Transverse colon (tissue), 4 donors: ENCODE measurements around the gene OXSR1. TPM values are rescaled to one million over a fixed set of nuclear protein-coding genes. Genes with fewer than 3 reads are reported as not detected.

Experiments
- DNase-seq: peaks from one replicate; pipeline ENCODE4 v3.0.0-alpha.2; 2019
- H3K27ac ChIP-seq, 4 donors: fragments of 200-600 bp; sonication (generic); 2 replicates each; pipeline ENCODE4 v1.5.1; 2016 to 2018; ENCODE audit warnings: inconsistent platforms in 4 of 4
- H3K27me3 ChIP-seq: fragments of 200-600 bp; sonication (generic); 2 replicates; pipeline ENCODE4 v1.5.1; 2017; ENCODE audit warnings: inconsistent platforms
- H3K36me3 ChIP-seq, 4 donors: fragments of 200-600 bp; sonication (generic); 2 replicates each; pipeline ENCODE4 v1.5.1; 2017 to 2019; ENCODE audit warnings: inconsistent platforms in 4 of 4
- H3K4me1 ChIP-seq, 4 donors: fragments of 200-600 bp; sonication (generic); 2 replicates each; pipeline ENCODE4 v1.5.1; 2017 to 2020; ENCODE audit warnings: inconsistent platforms in 4 of 4
- H3K4me3 ChIP-seq, 4 donors: fragments of 200-600 bp; sonication (generic); 1 replicate in 1 of 4; 2 replicates in 3 of 4; pipeline versions ENCODE4 v1.5.1 to v1.6.1; 2017 to 2019; ENCODE audit warnings: inconsistent platforms in 4 of 4
- H3K9me3 ChIP-seq, 2 donors: fragments of 200-600 bp; sonication (generic); 2 replicates each; pipeline ENCODE4 v1.5.1; 2017 to 2019; ENCODE audit warnings: inconsistent platforms in 2 of 2
- EP300 ChIP-seq: sonication (generic); formaldehyde crosslinking; IDR thresholded peaks from one replicate; pipeline ENCODE4 v1.6.1; 2017; ENCODE audit warnings: antibody characterized with exemption, low read depth
- POLR2A ChIP-seq: fragments of 450-650 bp; IDR thresholded peaks from one replicate; pipeline ENCODE4 v1.6.1; 2016; ENCODE audit warnings: antibody characterized with exemption, mild to moderate bottlenecking, moderate library complexity
- POLR2AphosphoS5 ChIP-seq, 3 donors: sonication (generic); formaldehyde crosslinking; IDR thresholded peaks; one replicate each; pipeline ENCODE4 v1.6.1; 2016; ENCODE audit warnings: antibody characterized with exemption in 3 of 3
- WGBS, 2 donors: methylation state at CpG; one replicate each; pipeline ENCODE4 v1.1.5; 2018; ENCODE audit warnings: low coverage in 1 of 2; 5-methylcytosine and 5-hydroxymethylcytosine counted together
- in situ Hi-C, 4 donors: fragments of 200-750 bp; cut with MboI; loops; one replicate each; pipeline versions ENCODE4 v1.15.0 to v1.15.1; 2017; ENCODE audit warnings: low sequenced_read_pairs in 3 of 4, low pct_ligation_motif_present in 1 of 4, low pct_unique_long_range_greater_than_20kb in 1 of 4
- intact Hi-C: fragments of 100-400 bp; cut with DNase I; formaldehyde crosslinking; loops from one replicate; pipeline ENCODE4 v1.15.1; 2023; ENCODE audit warnings: low total_unique reads
- total RNA-seq, 4 donors: library from RNA; depleted of rRNA; stranded (reverse); fragments of >200 nt; gene quantifications; one replicate each; pipeline ENCODE4 v1.1.0, GENCODE V29; 2016
- TF ChIP-seq, protein P1 (sequence below), 5 experiments: fragments of 200-600 bp in 3 of 5; fragments of 450-650 bp in 2 of 5; sonication (generic) in 3 of 5; IDR thresholded peaks; 1 replicate in 2 of 5; 2 replicates in 3 of 5; pipeline ENCODE4 v1.5.1; 2016 to 2017; ENCODE audit warnings: antibody characterized with exemption in 5 of 5, inconsistent platforms in 3 of 5, mild to moderate bottlenecking in 2 of 5, moderate library complexity in 1 of 5

The OXSR1 gene
- total RNA-seq, 4 donors from 2014 or later, result 35.9 to 47.9 (median 43.5) TPM

DNA sequence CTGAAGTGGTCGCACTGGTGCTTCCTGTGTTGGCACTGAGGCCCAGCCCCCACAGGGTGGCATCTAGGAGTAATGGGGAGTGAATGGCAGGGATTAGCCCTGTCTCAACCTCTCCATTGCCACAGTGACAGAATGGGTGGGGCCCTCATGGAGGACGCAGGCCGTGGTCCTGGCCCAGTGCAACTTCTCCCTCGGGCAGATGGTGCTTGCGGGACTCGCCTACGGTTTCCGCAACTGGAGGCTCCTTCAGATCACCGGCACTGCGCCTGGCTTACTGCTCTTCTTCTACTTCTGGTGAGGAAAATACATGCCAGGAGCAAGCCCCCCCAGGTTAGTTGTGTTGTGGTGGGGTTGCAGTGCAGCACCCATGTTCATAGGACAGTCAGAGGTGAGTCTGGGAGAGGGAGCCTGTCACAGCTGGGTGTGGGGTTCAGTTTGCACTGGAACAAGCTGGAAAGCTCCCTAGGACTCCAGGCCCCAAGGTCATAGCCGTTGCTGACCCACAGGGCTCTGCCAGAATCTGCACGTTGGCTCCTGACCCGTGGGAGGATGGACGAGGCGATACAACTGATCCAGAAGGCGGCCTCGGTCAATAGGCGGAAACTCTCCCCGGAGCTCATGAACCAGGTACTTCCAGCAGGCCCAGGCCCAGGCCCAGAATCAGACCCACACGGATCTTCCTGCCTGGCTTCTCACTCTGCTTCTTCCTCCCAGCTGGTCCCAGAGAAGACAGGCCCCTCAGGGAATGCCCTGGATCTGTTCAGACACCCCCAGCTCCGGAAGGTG lies 109.7 kb downstream of the OXSR1 start:
- in situ Hi-C loops, result no loop called here
- Histone ChIP-seq H3K27ac (no peak overlapping the region), H3K36me3 (no peaks in the 10 kb centered on the region), H3K27me3 (no peaks in the 10 kb centered on the region), H3K4me1 (no peaks in the 10 kb centered on the region), H3K9me3 (no peaks in the 10 kb centered on the region), H3K4me3 (no peak overlapping the region)
- intact Hi-C loops, result no loop called here
- 93% methylated on average over 18 of the region's 21 CpGs; no CpG with 5 or more reads in 1 of the 2 donors for WGBS, 2 donors
- DNase-seq, result no peak
- TF ChIP-seq EP300 (no peak), POLR2AphosphoS5 (IDR thresholded peaks at IDR 0.05) (no peak), POLR2A (no peak)
- TF ChIP-seq, protein P1, sequence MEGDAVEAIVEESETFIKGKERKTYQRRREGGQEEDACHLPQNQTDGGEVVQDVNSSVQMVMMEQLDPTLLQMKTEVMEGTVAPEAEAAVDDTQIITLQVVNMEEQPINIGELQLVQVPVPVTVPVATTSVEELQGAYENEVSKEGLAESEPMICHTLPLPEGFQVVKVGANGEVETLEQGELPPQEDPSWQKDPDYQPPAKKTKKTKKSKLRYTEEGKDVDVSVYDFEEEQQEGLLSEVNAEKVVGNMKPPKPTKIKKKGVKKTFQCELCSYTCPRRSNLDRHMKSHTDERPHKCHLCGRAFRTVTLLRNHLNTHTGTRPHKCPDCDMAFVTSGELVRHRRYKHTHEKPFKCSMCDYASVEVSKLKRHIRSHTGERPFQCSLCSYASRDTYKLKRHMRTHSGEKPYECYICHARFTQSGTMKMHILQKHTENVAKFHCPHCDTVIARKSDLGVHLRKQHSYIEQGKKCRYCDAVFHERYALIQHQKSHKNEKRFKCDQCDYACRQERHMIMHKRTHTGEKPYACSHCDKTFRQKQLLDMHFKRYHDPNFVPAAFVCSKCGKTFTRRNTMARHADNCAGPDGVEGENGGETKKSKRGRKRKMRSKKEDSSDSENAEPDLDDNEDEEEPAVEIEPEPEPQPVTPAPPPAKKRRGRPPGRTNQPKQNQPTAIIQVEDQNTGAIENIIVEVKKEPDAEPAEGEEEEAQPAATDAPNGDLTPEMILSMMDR (IDR thresholded peaks at IDR 0.05), result no peak

GRCh38 chr3:38275658-38276057 lies 110.3 kb downstream of the OXSR1 start:
- Histone ChIP-seq H3K9me3 (no peaks in the 10 kb centered on the region), H3K27me3 (no peaks in the 10 kb centered on the region), H3K4me1 (no peaks in the 10 kb centered on the region), H3K27ac (no peak overlapping the region), H3K4me3 (no peak overlapping the region), H3K36me3 (no peaks in the 10 kb centered on the region)
- no peak for DNase-seq
- TF ChIP-seq POLR2AphosphoS5 (IDR thresholded peaks at IDR 0.05) (no peak), POLR2A (no peak), EP300 (no peak)
- TF ChIP-seq, protein P1 (IDR thresholded peaks at IDR 0.05), result no peak
- in situ Hi-C loops, result no loop called here
- intact Hi-C loops, result no loop called here
- 95% methylated on average over 8 of the region's 8 CpGs; no CpG with 5 or more reads in 1 of the 2 donors for WGBS, 2 donors

DNA sequence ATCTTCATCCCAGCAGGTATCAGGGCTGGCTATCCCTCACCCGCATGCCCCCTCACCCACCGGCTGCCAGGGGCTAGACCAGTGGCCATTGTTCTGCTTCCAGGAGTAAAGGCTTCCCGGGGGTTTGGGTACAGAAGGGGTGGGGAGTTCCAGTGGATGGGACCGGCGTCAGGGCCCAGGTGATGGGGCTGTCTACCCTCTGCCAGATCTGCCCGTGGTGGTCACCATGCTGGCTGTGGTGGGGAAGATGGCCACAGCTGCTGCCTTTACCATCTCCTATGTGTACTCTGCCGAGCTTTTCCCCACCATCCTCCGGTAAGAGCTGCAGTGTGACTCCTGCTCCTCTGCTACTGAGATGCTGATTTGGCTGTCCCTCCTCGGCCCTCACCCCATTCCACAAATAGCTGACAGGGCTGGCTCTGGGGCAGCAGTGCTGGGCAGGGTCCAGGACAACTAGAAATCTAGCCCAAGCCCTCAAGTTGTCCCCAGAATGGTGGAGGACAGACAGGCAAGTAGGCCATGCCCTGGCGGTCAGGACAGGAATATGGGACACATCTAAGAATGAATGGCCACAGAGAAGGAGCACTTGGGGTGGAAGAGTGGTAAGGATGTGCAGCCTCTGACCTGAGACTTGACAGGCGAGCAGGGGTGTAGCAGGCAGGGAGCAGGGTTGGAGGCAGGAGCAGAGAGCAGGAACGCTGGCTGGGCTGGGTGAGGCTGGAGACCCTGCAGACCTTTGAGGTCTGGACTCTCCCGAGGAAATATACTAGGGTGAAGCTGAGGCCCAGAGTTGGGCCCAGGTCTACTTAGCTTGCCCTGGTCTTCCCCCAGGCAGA lies 111.0 kb downstream of the OXSR1 start:
- DNase-seq, result no peak
- H3K4me1 ChIP-seq, result no peaks in the 10 kb centered on the region
- no peak overlapping the region for H3K27ac ChIP-seq
- 92 to 100% methylated on average over 1 to 13 of the region's 13 CpGs for WGBS, 2 donors
- TF ChIP-seq, protein P1 (IDR thresholded peaks at IDR 0.05), result no peak
- TF ChIP-seq POLR2AphosphoS5 (IDR thresholded peaks at IDR 0.05) (no peak), EP300 (no peak), POLR2A (no peak)
- in situ Hi-C loops (no loop called here), intact Hi-C loops (no loop called here)
- H3K36me3 ChIP-seq, result no peaks in the 10 kb centered on the region
- H3K9me3 ChIP-seq, result no peaks in the 10 kb centered on the region
- H3K4me3 ChIP-seq, result no peak overlapping the region
- H3K27me3 ChIP-seq, result no peaks in the 10 kb centered on the region

DNA sequence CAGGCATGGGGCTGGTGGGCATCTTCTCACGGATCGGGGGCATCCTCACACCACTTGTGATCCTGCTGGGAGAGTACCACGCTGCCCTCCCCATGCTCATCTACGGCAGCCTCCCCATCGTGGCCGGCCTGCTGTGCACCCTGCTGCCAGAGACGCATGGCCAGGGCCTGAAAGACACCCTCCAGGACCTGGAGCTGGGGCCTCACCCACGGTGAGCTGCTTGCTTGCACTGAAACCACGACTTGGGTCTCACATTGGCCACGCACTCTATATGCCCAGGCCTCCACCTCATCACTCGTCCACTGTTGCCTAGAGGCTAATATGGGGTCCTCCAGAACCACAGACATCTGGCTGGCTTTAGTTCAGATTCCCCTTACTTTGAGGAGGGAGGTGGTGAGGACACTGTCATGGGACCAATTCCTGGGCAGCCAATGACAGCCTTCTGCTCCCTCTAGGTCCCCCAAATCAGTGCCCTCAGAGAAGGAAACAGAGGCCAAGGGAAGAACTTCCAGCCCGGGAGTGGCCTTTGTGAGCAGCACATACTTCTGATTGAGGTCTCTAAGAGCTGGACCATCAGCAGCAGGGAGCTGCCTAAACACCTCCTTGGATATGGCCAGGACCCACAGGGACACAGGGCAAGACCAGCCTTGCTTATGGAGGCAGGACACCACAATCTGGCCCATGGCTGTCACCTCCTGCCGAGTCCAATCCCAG lies 111.7 kb downstream of the OXSR1 start:
- no peak for TF ChIP-seq EP300
- TF ChIP-seq POLR2AphosphoS5 (IDR thresholded peaks at IDR 0.05), result no peak
- TF ChIP-seq, protein P1 (IDR thresholded peaks at IDR 0.05), result no peak
- TF ChIP-seq POLR2A, result no peak
- Histone ChIP-seq H3K9me3 (no peaks in the 10 kb centered on the region), H3K27me3 (no peaks in the 10 kb centered on the region), H3K4me1 (no peaks in the 10 kb centered on the region), H3K4me3 (no peak overlapping the region), H3K36me3 (no peaks in the 10 kb centered on the region), H3K27ac (no peak overlapping the region)
- 93 to 100% methylated on average over 1 to 12 of the region's 13 CpGs for WGBS, 2 donors
- intact Hi-C loops (no loop called here), in situ Hi-C loops (no loop called here)
- DNase-seq, result no peak
